ENCODE results near the gene ZNF695.

ZNF695 gene

GRCh38 chr1:246987083-246987690 lies 20.7 kb downstream of the ZNF695 start:
- TF ChIP-seq POLR2A (IDR thresholded peaks at IDR 0.05; ENCODE audit: low read depth, low read length), result no peak
- DNase-seq (ENCODE audit: insufficient read length, low spot score), result no peak
- no peak for FAIRE-seq

- no peak for FAIRE-seq
- TF ChIP-seq POLR2A (IDR thresholded peaks at IDR 0.05; ENCODE audit: low read depth, low read length), result no peak
- no peak for DNase-seq (ENCODE audit: insufficient read length, low spot score)
Measured at GRCh38 chr1:246978785-246979184, 29.1 kb downstream of the ZNF695 start.

- FAIRE-seq, result no peak
- no peak for DNase-seq (ENCODE audit: insufficient read length, low spot score)
- no peak for TF ChIP-seq POLR2A (IDR thresholded peaks at IDR 0.05; ENCODE audit: low read depth, low read length)
Measured at GRCh38 chr1:246978281-246978680, 29.6 kb downstream of the ZNF695 start.

- TF ChIP-seq POLR2A (IDR thresholded peaks at IDR 0.05; ENCODE audit: low read depth, low read length), result no peak
- no peak for FAIRE-seq
Measured at GRCh38 chr1:246971969-246972368, 35.9 kb downstream of the ZNF695 start.

GRCh38 chr1:246971090-246971721 lies 36.7 kb downstream of the ZNF695 start:
- no peak for TF ChIP-seq POLR2A (IDR thresholded peaks at IDR 0.05; ENCODE audit: low read depth, low read length)
- DNase-seq (ENCODE audit: insufficient read length, low spot score), result no peak
- no peak for FAIRE-seq

More at GRCh38 chr1:246971969-246972368, 35.9 kb downstream of the ZNF695 start:
- DNase-seq (ENCODE audit: insufficient read length, low spot score), result no peak

- no peak for DNase-seq (ENCODE audit: insufficient read length, low spot score)
- no peak for TF ChIP-seq POLR2A (IDR thresholded peaks at IDR 0.05; ENCODE audit: low read depth, low read length)
- no peak for FAIRE-seq
Measured at GRCh38 chr1:246969621-246970020, 38.2 kb downstream of the ZNF695 start.

- no peak for DNase-seq (ENCODE audit: insufficient read length, low spot score)
- no peak for TF ChIP-seq POLR2A (IDR thresholded peaks at IDR 0.05; ENCODE audit: low read depth, low read length)
- FAIRE-seq, result no peak
Measured at GRCh38 chr1:246966502-246966901, 41.4 kb downstream of the ZNF695 start.

GRCh38 chr1:246959944-246960693 lies 47.7 kb downstream of the ZNF695 start:
- FAIRE-seq, result no peak
- TF ChIP-seq POLR2A (IDR thresholded peaks at IDR 0.05; ENCODE audit: low read depth, low read length), result no peak
- DNase-seq (ENCODE audit: insufficient read length, low spot score), result no peak

GRCh38 chr1:246954126-246954525 lies 53.7 kb downstream of the ZNF695 start:
- no peak for DNase-seq (ENCODE audit: insufficient read length, low spot score)
- FAIRE-seq, result no peak
- no peak for TF ChIP-seq POLR2A (IDR thresholded peaks at IDR 0.05; ENCODE audit: low read depth, low read length)

GRCh38 chr1:246951413-246951812 lies 56.4 kb downstream of the ZNF695 start:
- TF ChIP-seq POLR2A (IDR thresholded peaks at IDR 0.05; ENCODE audit: low read depth, low read length), result no peak
- FAIRE-seq (no peak), DNase-seq (ENCODE audit: insufficient read length, low spot score) (no peak)

GRCh38 chr1:246949956-246950355 lies 57.9 kb downstream of the ZNF695 start:
- no peak for TF ChIP-seq POLR2A (IDR thresholded peaks at IDR 0.05; ENCODE audit: low read depth, low read length)
- FAIRE-seq (no peak), DNase-seq (ENCODE audit: insufficient read length, low spot score) (no peak)

- FAIRE-seq (no peak), DNase-seq (ENCODE audit: insufficient read length, low spot score) (no peak)
Measured at GRCh38 chr1:246947255-246947654, 60.6 kb downstream of the ZNF695 start.

GRCh38 chr1:246946366-246946765 lies 61.5 kb downstream of the ZNF695 start:
- DNase-seq (ENCODE audit: insufficient read length, low spot score), result no peak

More at GRCh38 chr1:246947255-246947654, 60.6 kb downstream of the ZNF695 start:
- TF ChIP-seq POLR2A (IDR thresholded peaks at IDR 0.05; ENCODE audit: low read depth, low read length), result no peak

More at GRCh38 chr1:246946366-246946765, 61.5 kb downstream of the ZNF695 start:
- TF ChIP-seq POLR2A (IDR thresholded peaks at IDR 0.05; ENCODE audit: low read depth, low read length), result no peak
- no peak for FAIRE-seq
